ENCODE data around the gene OTULIN. TPM values are rescaled to one million over a fixed set of nuclear protein-coding genes. Genes with fewer than 3 reads are reported as not detected.

The OTULIN gene
- total and polyA plus RNA-seq, 4 donors, result 8.6 to 44.4 (median 12.1) TPM

- no peak for TF ChIP-seq CTCF (IDR thresholded peaks at IDR 0.05; ENCODE audit: low read depth, low read length, missing input control)
- TF ChIP-seq HNF4G (IDR thresholded peaks at IDR 0.05), result no peak
- TF ChIP-seq, protein P1, sequence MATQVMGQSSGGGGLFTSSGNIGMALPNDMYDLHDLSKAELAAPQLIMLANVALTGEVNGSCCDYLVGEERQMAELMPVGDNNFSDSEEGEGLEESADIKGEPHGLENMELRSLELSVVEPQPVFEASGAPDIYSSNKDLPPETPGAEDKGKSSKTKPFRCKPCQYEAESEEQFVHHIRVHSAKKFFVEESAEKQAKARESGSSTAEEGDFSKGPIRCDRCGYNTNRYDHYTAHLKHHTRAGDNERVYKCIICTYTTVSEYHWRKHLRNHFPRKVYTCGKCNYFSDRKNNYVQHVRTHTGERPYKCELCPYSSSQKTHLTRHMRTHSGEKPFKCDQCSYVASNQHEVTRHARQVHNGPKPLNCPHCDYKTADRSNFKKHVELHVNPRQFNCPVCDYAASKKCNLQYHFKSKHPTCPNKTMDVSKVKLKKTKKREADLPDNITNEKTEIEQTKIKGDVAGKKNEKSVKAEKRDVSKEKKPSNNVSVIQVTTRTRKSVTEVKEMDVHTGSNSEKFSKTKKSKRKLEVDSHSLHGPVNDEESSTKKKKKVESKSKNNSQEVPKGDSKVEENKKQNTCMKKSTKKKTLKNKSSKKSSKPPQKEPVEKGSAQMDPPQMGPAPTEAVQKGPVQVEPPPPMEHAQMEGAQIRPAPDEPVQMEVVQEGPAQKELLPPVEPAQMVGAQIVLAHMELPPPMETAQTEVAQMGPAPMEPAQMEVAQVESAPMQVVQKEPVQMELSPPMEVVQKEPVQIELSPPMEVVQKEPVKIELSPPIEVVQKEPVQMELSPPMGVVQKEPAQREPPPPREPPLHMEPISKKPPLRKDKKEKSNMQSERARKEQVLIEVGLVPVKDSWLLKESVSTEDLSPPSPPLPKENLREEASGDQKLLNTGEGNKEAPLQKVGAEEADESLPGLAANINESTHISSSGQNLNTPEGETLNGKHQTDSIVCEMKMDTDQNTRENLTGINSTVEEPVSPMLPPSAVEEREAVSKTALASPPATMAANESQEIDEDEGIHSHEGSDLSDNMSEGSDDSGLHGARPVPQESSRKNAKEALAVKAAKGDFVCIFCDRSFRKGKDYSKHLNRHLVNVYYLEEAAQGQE (IDR thresholded peaks at IDR 0.05), result no peak
- no peak for TF ChIP-seq FOXA1 (IDR thresholded peaks at IDR 0.05)
- TF ChIP-seq SP1 (IDR thresholded peaks at IDR 0.05), result no peak
- no peak for TF ChIP-seq JUND (IDR thresholded peaks at IDR 0.05)
- TF ChIP-seq, protein P2, sequence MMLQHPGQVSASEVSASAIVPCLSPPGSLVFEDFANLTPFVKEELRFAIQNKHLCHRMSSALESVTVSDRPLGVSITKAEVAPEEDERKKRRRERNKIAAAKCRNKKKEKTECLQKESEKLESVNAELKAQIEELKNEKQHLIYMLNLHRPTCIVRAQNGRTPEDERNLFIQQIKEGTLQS (IDR thresholded peaks at IDR 0.05), result no peak
- TF ChIP-seq GABPA (IDR thresholded peaks at IDR 0.05 in 1 of 2, conservative IDR thresholded peaks at IDR 0.05 in 1 of 2), result no peak
- TF ChIP-seq HNF4A (conservative IDR thresholded peaks at IDR 0.05), result no peak
- TF ChIP-seq FOXA2 (IDR thresholded peaks at IDR 0.05), result no peak
- TF ChIP-seq EGR1 (IDR thresholded peaks at IDR 0.05; ENCODE audit: low read depth in 2 of 2), result no peak
- TF ChIP-seq, protein P3, sequence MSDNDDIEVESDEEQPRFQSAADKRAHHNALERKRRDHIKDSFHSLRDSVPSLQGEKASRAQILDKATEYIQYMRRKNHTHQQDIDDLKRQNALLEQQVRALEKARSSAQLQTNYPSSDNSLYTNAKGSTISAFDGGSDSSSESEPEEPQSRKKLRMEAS (IDR thresholded peaks at IDR 0.05), result no peak
- TF ChIP-seq YY1 (IDR thresholded peaks at IDR 0.05), result no peak
- TF ChIP-seq TAF1 (conservative IDR thresholded peaks at IDR 0.05), result no peak
- H3K9ac ChIP-seq (ENCODE audit: low read depth in 1 of 2, low read length in 2 of 2), result no peak overlapping the region
- H3K4me3 ChIP-seq (ENCODE audit: low read depth in 1 of 3, low read length in 3 of 3), result no peak overlapping the region
- no peak overlapping the region for H3K27ac ChIP-seq (ENCODE audit: low read depth in 1 of 2, low read length in 2 of 2)
- H3K4me1 ChIP-seq (ENCODE audit: control insufficient read depth in 4 of 4, insufficient read depth in 4 of 4, low read length in 3 of 4), result peaks cover 8 to 28% (median 20%) of the 10 kb centered on the region in 4 donors
- no peaks in the 10 kb centered on the region for H3K9me3 ChIP-seq (ENCODE audit: control insufficient read depth in 4 of 4, low read length in 3 of 4)
- H3K36me3 ChIP-seq (ENCODE audit: control insufficient read depth in 4 of 4, insufficient read depth in 3 of 4, low read depth in 1 of 4, low read length in 3 of 4), result peaks cover 0 to 10% (median 0%) of the 10 kb centered on the region in 4 donors
- H3K27me3 ChIP-seq (ENCODE audit: control insufficient read depth in 4 of 4, insufficient read depth in 4 of 4, low read length in 3 of 4), result no peaks in the 10 kb centered on the region
- DNase-seq (ENCODE audit: low spot score), result no peak
- WGBS, result 88% methylated on average over 15 of the region's 15 CpGs
Measured at GRCh38 chr5:14730881-14731280, 66.4 kb downstream of the OTULIN start.

GRCh38 chr5:14732991-14733390, 68.5 kb downstream of the OTULIN start:
- H3K27ac ChIP-seq (ENCODE audit: low read depth in 1 of 2, low read length in 2 of 2), result no peak overlapping the region
- DNase-seq (ENCODE audit: low spot score), result no peak
- 96% methylated on average over 6 of the region's 6 CpGs for WGBS
- H3K27me3 ChIP-seq (ENCODE audit: control insufficient read depth in 4 of 4, insufficient read depth in 4 of 4, low read length in 3 of 4), result no peaks in the 10 kb centered on the region
- peaks cover 12 to 26% (median 18%) of the 10 kb centered on the region in 4 donors for H3K4me1 ChIP-seq (ENCODE audit: control insufficient read depth in 4 of 4, insufficient read depth in 4 of 4, low read length in 3 of 4)
- H3K9ac ChIP-seq (ENCODE audit: low read depth in 1 of 2, low read length in 2 of 2), result no peak overlapping the region
- no peaks in the 10 kb centered on the region for H3K9me3 ChIP-seq (ENCODE audit: control insufficient read depth in 4 of 4, low read length in 3 of 4)
- peaks cover 0 to 6% (median 3%) of the 10 kb centered on the region in 4 donors for H3K36me3 ChIP-seq (ENCODE audit: control insufficient read depth in 4 of 4, insufficient read depth in 3 of 4, low read depth in 1 of 4, low read length in 3 of 4)
- TF ChIP-seq, protein P2 (IDR thresholded peaks at IDR 0.05), result no peak
- TF ChIP-seq RAD21 (IDR thresholded peaks at IDR 0.05), result no peak
- TF ChIP-seq HNF4A (conservative IDR thresholded peaks at IDR 0.05), result no peak
- no peak for TF ChIP-seq TAF1 (conservative IDR thresholded peaks at IDR 0.05)
- TF ChIP-seq JUND (IDR thresholded peaks at IDR 0.05), result no peak
- TF ChIP-seq, protein P3 (IDR thresholded peaks at IDR 0.05), result no peak
- no peak for TF ChIP-seq SP1 (IDR thresholded peaks at IDR 0.05)
- TF ChIP-seq, protein P4, sequence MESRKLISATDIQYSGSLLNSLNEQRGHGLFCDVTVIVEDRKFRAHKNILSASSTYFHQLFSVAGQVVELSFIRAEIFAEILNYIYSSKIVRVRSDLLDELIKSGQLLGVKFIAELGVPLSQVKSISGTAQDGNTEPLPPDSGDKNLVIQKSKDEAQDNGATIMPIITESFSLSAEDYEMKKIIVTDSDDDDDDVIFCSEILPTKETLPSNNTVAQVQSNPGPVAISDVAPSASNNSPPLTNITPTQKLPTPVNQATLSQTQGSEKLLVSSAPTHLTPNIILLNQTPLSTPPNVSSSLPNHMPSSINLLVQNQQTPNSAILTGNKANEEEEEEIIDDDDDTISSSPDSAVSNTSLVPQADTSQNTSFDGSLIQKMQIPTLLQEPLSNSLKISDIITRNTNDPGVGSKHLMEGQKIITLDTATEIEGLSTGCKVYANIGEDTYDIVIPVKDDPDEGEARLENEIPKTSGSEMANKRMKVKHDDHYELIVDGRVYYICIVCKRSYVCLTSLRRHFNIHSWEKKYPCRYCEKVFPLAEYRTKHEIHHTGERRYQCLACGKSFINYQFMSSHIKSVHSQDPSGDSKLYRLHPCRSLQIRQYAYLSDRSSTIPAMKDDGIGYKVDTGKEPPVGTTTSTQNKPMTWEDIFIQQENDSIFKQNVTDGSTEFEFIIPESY (IDR thresholded peaks at IDR 0.05), result no peak
- no peak for TF ChIP-seq YY1 (IDR thresholded peaks at IDR 0.05)
- no peak for TF ChIP-seq GABPA (IDR thresholded peaks at IDR 0.05 in 1 of 2, conservative IDR thresholded peaks at IDR 0.05 in 1 of 2)
- H3K4me3 ChIP-seq (ENCODE audit: low read depth in 1 of 3, low read length in 3 of 3), result no peak overlapping the region

All from liver (tissue), 9 donors.